Sigmoid colon (tissue), 4 donors: Measurements from ENCODE around the gene QKI.

Experiments used
- EP300 ChIP-seq, 4 donors: sonication (generic); formaldehyde crosslinking; IDR thresholded peaks; one replicate each; pipeline ENCODE4 v1.6.1; 2017; ENCODE audit warnings: antibody characterized with exemption in 4 of 4
- POLR2A ChIP-seq, 2 donors: fragments of 450-650 bp; IDR thresholded peaks; one replicate each; pipeline ENCODE4 v1.6.1; 2016; ENCODE audit warnings: antibody characterized with exemption in 2 of 2, mild to moderate bottlenecking in 2 of 2, moderate library complexity in 2 of 2
- TF ChIP-seq, protein P1 (sequence below), 4 experiments: fragments of 450-650 bp in 3 of 4; fragments of 200-600 bp in 1 of 4; IDR thresholded peaks; one replicate each; pipeline ENCODE4 v1.5.1; 2016 to 2019; ENCODE audit warnings: antibody characterized with exemption in 4 of 4, mild to moderate bottlenecking in 3 of 4, moderate library complexity in 2 of 4

GRCh38 chr6:163398115-163398514 is 16.4 kb upstream of the QKI start:
- TF ChIP-seq, protein P1, sequence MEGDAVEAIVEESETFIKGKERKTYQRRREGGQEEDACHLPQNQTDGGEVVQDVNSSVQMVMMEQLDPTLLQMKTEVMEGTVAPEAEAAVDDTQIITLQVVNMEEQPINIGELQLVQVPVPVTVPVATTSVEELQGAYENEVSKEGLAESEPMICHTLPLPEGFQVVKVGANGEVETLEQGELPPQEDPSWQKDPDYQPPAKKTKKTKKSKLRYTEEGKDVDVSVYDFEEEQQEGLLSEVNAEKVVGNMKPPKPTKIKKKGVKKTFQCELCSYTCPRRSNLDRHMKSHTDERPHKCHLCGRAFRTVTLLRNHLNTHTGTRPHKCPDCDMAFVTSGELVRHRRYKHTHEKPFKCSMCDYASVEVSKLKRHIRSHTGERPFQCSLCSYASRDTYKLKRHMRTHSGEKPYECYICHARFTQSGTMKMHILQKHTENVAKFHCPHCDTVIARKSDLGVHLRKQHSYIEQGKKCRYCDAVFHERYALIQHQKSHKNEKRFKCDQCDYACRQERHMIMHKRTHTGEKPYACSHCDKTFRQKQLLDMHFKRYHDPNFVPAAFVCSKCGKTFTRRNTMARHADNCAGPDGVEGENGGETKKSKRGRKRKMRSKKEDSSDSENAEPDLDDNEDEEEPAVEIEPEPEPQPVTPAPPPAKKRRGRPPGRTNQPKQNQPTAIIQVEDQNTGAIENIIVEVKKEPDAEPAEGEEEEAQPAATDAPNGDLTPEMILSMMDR (IDR thresholded peaks at IDR 0.05): no peak
- no peak for TF ChIP-seq EP300 (IDR thresholded peaks at IDR 0.05)
- no peak for TF ChIP-seq POLR2A (IDR thresholded peaks at IDR 0.05)
